Measurements from ENCODE around the gene NIT1. TPM values are rescaled to one million over a fixed set of nuclear protein-coding genes. Genes with fewer than 3 reads are reported as not detected.

Gene NIT1
- total and polyA plus RNA-seq, 2 donors (not counting 1 experiment from before 2014, with no cell fraction given) = 53.5 to 61.0 TPM

DNA sequence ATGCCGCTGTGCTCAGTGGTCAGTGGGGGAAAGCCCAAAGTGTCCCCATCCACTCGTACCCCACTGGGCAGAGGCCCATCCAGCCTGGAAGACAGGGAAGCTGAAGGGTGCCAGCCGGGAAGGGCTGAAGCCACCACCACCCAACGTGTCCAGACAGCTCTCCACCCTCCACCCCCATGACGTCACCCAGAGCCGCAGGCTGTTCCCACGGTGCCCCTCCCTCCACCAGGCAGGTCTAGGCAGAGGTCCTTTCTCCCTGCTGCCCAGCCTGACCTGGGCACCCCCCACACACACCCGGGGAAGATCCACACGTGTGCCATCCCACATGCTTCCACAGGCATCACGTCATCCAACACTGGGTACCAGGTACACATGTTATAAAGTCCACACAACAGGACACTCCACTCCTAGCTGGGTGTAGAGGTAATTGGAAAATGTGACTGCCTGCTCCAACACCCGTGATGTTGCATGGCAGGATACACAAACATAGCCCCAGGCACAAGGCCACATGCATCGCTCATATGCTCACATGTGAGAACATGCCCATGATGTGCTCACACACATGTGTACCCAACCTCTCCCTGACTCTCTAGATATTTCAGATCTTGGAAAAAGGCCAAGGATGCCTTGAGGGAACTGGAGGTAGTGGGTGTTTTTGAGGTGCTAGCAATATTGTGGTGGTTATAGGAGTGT lies 43.1 kb upstream of the NIT1 start:
- ChIA-PET CTCF (interaction anchor here (0.9 to 8.9 kb wide), 5 partner anchors 12 to 91 kb away, joined by 3 to 142 read pairs (median 3); partner anchors contain the start of genes KLHDC9 and PPOX), POLR2A (interaction anchor here (0.6 to 1.2 kb wide), 2 partner anchors 22 to 29 kb away, joined by 3 to 4 read pairs; partner anchors contain the start of gene USF1)
- DNase-seq (no peak), ATAC-seq (ENCODE audit: low read depth) (no peak)
- no peak overlapping the region for H3K27ac Mint-ChIP-seq
- no peak overlapping the region for H2AFZ ChIP-seq (ENCODE audit: insufficient read depth, low read depth, low read length, poor library complexity, severe bottlenecking)
- no peaks in the 10 kb centered on the region for H3K9me3 Mint-ChIP-seq (ENCODE audit: insufficient read depth)
- H4K20me1 ChIP-seq (ENCODE audit: control insufficient read depth, insufficient read depth, low read length, poor library complexity, severe bottlenecking) = no peaks in the 10 kb centered on the region
- H3K4me2 ChIP-seq (replicated peaks; ENCODE audit: low read depth, low read length, poor library complexity, severe bottlenecking) = no peak overlapping the region
- H3K27me3 ChIP-seq (replicated peaks in 1 of 4; ENCODE audit: control extremely low read depth in 1 of 4, control insufficient read depth in 3 of 4, insufficient read depth in 4 of 4, low read length in 3 of 4) = no peaks in the 10 kb centered on the region
- peaks cover 8 to 21% of the 10 kb centered on the region in 2 donors for H3K4me1 ChIP-seq (ENCODE audit: control insufficient read depth in 2 of 2, insufficient read depth in 2 of 2, low read length in 2 of 2)
- H3K27ac ChIP-seq (ENCODE audit: low read length in 2 of 2) = no peak overlapping the region
- no peak overlapping the region for H3K4me3 ChIP-seq (ENCODE audit: control extremely low read depth in 1 of 5, extremely low read depth in 1 of 5, insufficient read depth in 1 of 5, low read depth in 2 of 5, low read length in 4 of 5)
- no peak for TF ChIP-seq EZH2 (IDR thresholded peaks at IDR 0.05; ENCODE audit: borderline replicate concordance, insufficient read depth, low read depth, low read length, poor library complexity, severe bottlenecking)
- TF ChIP-seq, protein P1, sequence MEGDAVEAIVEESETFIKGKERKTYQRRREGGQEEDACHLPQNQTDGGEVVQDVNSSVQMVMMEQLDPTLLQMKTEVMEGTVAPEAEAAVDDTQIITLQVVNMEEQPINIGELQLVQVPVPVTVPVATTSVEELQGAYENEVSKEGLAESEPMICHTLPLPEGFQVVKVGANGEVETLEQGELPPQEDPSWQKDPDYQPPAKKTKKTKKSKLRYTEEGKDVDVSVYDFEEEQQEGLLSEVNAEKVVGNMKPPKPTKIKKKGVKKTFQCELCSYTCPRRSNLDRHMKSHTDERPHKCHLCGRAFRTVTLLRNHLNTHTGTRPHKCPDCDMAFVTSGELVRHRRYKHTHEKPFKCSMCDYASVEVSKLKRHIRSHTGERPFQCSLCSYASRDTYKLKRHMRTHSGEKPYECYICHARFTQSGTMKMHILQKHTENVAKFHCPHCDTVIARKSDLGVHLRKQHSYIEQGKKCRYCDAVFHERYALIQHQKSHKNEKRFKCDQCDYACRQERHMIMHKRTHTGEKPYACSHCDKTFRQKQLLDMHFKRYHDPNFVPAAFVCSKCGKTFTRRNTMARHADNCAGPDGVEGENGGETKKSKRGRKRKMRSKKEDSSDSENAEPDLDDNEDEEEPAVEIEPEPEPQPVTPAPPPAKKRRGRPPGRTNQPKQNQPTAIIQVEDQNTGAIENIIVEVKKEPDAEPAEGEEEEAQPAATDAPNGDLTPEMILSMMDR (IDR thresholded peaks at IDR 0.05) = no peak
- H3K27me3 Mint-ChIP-seq = no peaks in the 10 kb centered on the region
- H3K9me3 ChIP-seq (ENCODE audit: control extremely low read depth in 1 of 3, control insufficient read depth in 2 of 3, insufficient read depth in 1 of 3, low read length in 2 of 3) = no peaks in the 10 kb centered on the region
- peaks cover 16% of the 10 kb centered on the region for H3K4me1 Mint-ChIP-seq
- H3K36me3 ChIP-seq (replicated peaks in 1 of 2; ENCODE audit: control extremely low read depth in 1 of 2, control insufficient read depth in 1 of 2, extremely low read depth in 1 of 2, insufficient read depth in 2 of 2, low read length in 1 of 2) = no peaks in the 10 kb centered on the region
- 98% methylated on average over 9 of the region's 12 CpGs for WGBS (ENCODE audit: insufficient coverage)
- intact Hi-C loops (cut with micrococcal nuclease) = no loop called here
- H3K4me3 Mint-ChIP-seq = no peak overlapping the region
- no peak overlapping the region for H3K9ac ChIP-seq (ENCODE audit: low read length)
- peaks cover 24% of the 10 kb centered on the region for H3K79me2 ChIP-seq (ENCODE audit: control insufficient read depth, insufficient read depth, low read length)

DNA sequence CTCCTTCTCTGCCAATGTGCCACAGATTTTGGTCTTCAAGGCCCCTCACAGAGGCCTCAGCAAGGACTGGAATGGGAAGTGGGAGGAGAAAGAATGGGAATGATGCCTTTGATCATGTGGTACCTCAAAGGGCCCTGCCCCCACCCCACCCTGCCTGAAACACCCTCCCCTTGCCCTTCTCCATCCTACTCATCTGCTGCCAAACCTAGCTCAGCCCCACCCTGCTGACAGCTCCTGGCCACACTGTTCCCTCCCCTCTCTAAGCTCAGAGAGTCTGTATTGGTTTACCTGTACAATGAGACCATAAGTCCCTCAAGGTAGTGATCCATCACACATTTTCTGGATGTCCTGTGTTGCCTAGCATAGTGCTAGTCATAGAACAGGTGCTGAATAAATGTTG lies 41.5 kb upstream of the NIT1 start:
- Mint-ChIP-seq H3K4me3 (no peak overlapping the region), H3K4me1 (peaks cover 5% of the 10 kb centered on the region), H3K27me3 (peaks cover 4% of the 10 kb centered on the region), H3K9me3 (ENCODE audit: insufficient read depth) (no peaks in the 10 kb centered on the region), H3K27ac (no peak overlapping the region)
- H4K20me1 ChIP-seq (ENCODE audit: control insufficient read depth, insufficient read depth, low read length, poor library complexity, severe bottlenecking) = no peaks in the 10 kb centered on the region
- ChIA-PET POLR2A (interaction anchor here (0.6 to 1.2 kb wide), 2 partner anchors 30 to 295 kb away, joined by 3 read pairs; partner anchors contain the start of gene USF1), CTCF (interaction anchor here (0.7 to 1.7 kb wide), 3 partner anchors 63 to 710 kb away, joined by 3 to 5 read pairs (median 3); no protein-coding TSS in a partner anchor)
- no peak overlapping the region for H3K9ac ChIP-seq (ENCODE audit: low read length)
- H3K4me2 ChIP-seq (replicated peaks; ENCODE audit: low read depth, low read length, poor library complexity, severe bottlenecking) = no peak overlapping the region
- H3K4me1 ChIP-seq (ENCODE audit: control insufficient read depth in 2 of 2, insufficient read depth in 2 of 2, low read length in 2 of 2) = peaks cover 0 to 6% of the 10 kb centered on the region in 2 donors
- H2AFZ ChIP-seq (ENCODE audit: insufficient read depth, low read depth, low read length, poor library complexity, severe bottlenecking) = no peak overlapping the region
- H3K4me3 ChIP-seq (ENCODE audit: control extremely low read depth in 1 of 5, extremely low read depth in 1 of 5, insufficient read depth in 1 of 5, low read depth in 2 of 5, low read length in 4 of 5) = no peak overlapping the region
- no peaks in the 10 kb centered on the region for H3K9me3 ChIP-seq (ENCODE audit: control extremely low read depth in 1 of 3, control insufficient read depth in 2 of 3, insufficient read depth in 1 of 3, low read length in 2 of 3)
- no peak for ATAC-seq (ENCODE audit: low read depth)
- peaks cover 17% of the 10 kb centered on the region for H3K79me2 ChIP-seq (ENCODE audit: control insufficient read depth, insufficient read depth, low read length)
- DNase-seq = no peak
- H3K27ac ChIP-seq (ENCODE audit: low read length in 2 of 2) = no peak overlapping the region
- no peak for TF ChIP-seq EZH2 (IDR thresholded peaks at IDR 0.05; ENCODE audit: borderline replicate concordance, insufficient read depth, low read depth, low read length, poor library complexity, severe bottlenecking)
- TF ChIP-seq, protein P1 (IDR thresholded peaks at IDR 0.05) = no peak
- no peaks in the 10 kb centered on the region for H3K27me3 ChIP-seq (replicated peaks in 1 of 4; ENCODE audit: control extremely low read depth in 1 of 4, control insufficient read depth in 3 of 4, insufficient read depth in 4 of 4, low read length in 3 of 4)
- H3K36me3 ChIP-seq (replicated peaks in 1 of 2; ENCODE audit: control extremely low read depth in 1 of 2, control insufficient read depth in 1 of 2, extremely low read depth in 1 of 2, insufficient read depth in 2 of 2, low read length in 1 of 2) = no peaks in the 10 kb centered on the region
- intact Hi-C loops (cut with micrococcal nuclease) = no loop called here
